Gastrocnemius medialis (tissue), 4 donors: Measurements from ENCODE around the gene TARP.

ENCODE experiments used
- ATAC-seq, 2 donors: fragments of 150-250 bp; one replicate each; pipeline ENCODE4 v1.9.1; 2016
- DNase-seq, 2 donors: peaks; one replicate each; pipeline ENCODE4 v3.0.0-alpha.2; 2019
- H3K27ac ChIP-seq, 4 donors: fragments of 200-600 bp; sonication (generic); 1 replicate in 1 of 4; 2 replicates in 3 of 4; pipeline ENCODE4 v1.5.1; 2016 to 2018; ENCODE audit warnings: mild to moderate bottlenecking in 2 of 4, moderate library complexity in 1 of 4
- H3K27me3 ChIP-seq, 3 donors: fragments of 200-600 bp; sonication (generic) in 2 of 3; 1 replicate in 1 of 3; 2 replicates in 2 of 3; pipeline versions ENCODE4 v1.5.1 to v1.6.0; 2016 to 2019; ENCODE audit warnings: mild to moderate bottlenecking in 1 of 3, moderate library complexity in 1 of 3
- H3K36me3 ChIP-seq, 2 donors: fragments of 200-600 bp; sonication (generic) in 1 of 2; one replicate each; pipeline ENCODE4 v1.5.1; 2017 to 2018
- H3K4me1 ChIP-seq, 2 donors: fragments of 200-600 bp; sonication (generic) in 1 of 2; one replicate each; pipeline ENCODE4 v1.5.1; 2016 to 2017; ENCODE audit warnings: mild to moderate bottlenecking in 2 of 2
- H3K4me3 ChIP-seq, 4 donors: fragments of 200-600 bp; sonication (generic) in 3 of 4; 1 replicate in 1 of 4; 2 replicates in 3 of 4; pipeline ENCODE4 v1.5.1; 2016 to 2019; ENCODE audit warnings: mild to moderate bottlenecking in 2 of 4
- H3K9me3 ChIP-seq, 3 donors: fragments of 200-600 bp; sonication (generic) in 2 of 3; 1 replicate in 1 of 3; 2 replicates in 2 of 3; pipeline ENCODE4 v1.5.1; 2016 to 2019
- CTCF ChIP-seq, 5 experiments: fragments of 450-650 bp in 3 of 5; fragments of 200-600 bp in 2 of 5; sonication (generic) in 2 of 5; IDR thresholded peaks in 4 of 5; conservative IDR thresholded peaks in 1 of 5; 1 replicate in 4 of 5; 2 replicates in 1 of 5; pipeline ENCODE4 v1.5.1; 2016 to 2019; ENCODE audit warnings: antibody characterized with exemption in 5 of 5, mild to moderate bottlenecking in 3 of 5, moderate library complexity in 3 of 5
- POLR2A ChIP-seq, 2 donors: fragments of 450-650 bp; IDR thresholded peaks; one replicate each; pipeline ENCODE4 v1.6.1; 2017; ENCODE audit warnings: antibody characterized with exemption in 2 of 2, mild to moderate bottlenecking in 2 of 2, moderate library complexity in 2 of 2
- in situ Hi-C, 4 donors: fragments of 200-750 bp; cut with MboI; loops; one replicate each; pipeline versions ENCODE4 v1.15.0 to v1.8.0; 2017; ENCODE audit warnings: low sequenced_read_pairs in 4 of 4
- intact Hi-C: fragments of 100-400 bp; cut with DNase I; formaldehyde crosslinking; loops from one replicate; pipeline ENCODE4 v1.15.1; 2023; ENCODE audit warnings: low total_unique reads

TARP gene

GRCh38 chr7:38281266-38281665 is 7.8 kb upstream of the TARP start:
- in situ Hi-C loops (no loop called here), intact Hi-C loops (no loop called here)
- DNase-seq (no peak), ATAC-seq (no peak)
- Histone ChIP-seq H3K4me1 (no peaks in the 10 kb centered on the region), H3K9me3 (no peaks in the 10 kb centered on the region), H3K4me3 (no peak overlapping the region), H3K27me3 (no peaks in the 10 kb centered on the region), H3K36me3 (no peaks in the 10 kb centered on the region), H3K27ac (no peak overlapping the region)
- no peak for TF ChIP-seq CTCF (IDR thresholded peaks at IDR 0.05 in 4 of 5, conservative IDR thresholded peaks at IDR 0.05 in 1 of 5)
- TF ChIP-seq POLR2A (IDR thresholded peaks at IDR 0.05) = no peak

DNA sequence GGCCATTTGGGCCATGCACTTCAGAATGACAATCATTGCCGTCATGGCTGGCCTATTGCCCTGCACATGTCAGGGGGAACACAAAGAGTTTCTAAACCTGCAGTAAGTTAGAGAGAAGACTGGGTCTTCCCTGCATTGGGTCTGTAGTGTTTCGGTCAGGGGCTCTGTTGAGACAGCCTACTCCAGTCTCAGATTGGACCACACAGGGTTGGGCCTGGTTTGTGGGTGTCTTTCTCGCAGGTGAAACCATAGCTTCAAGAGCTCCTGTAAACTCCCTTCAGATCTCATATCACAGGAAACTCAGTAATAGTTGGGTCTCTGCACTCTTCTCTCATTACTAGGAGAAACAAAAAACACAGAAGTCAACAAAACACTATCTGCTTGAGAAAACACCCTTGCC is 7.3 kb upstream of the TARP start:
- Histone ChIP-seq H3K9me3 (no peaks in the 10 kb centered on the region), H3K4me3 (no peak overlapping the region), H3K4me1 (no peaks in the 10 kb centered on the region), H3K27ac (no peak overlapping the region), H3K36me3 (no peaks in the 10 kb centered on the region), H3K27me3 (no peaks in the 10 kb centered on the region)
- DNase-seq (no peak), ATAC-seq (no peak)
- in situ Hi-C loops (no loop called here), intact Hi-C loops (no loop called here)
- TF ChIP-seq CTCF (IDR thresholded peaks at IDR 0.05 in 4 of 5, conservative IDR thresholded peaks at IDR 0.05 in 1 of 5) (no peak), POLR2A (IDR thresholded peaks at IDR 0.05) (no peak)

DNA sequence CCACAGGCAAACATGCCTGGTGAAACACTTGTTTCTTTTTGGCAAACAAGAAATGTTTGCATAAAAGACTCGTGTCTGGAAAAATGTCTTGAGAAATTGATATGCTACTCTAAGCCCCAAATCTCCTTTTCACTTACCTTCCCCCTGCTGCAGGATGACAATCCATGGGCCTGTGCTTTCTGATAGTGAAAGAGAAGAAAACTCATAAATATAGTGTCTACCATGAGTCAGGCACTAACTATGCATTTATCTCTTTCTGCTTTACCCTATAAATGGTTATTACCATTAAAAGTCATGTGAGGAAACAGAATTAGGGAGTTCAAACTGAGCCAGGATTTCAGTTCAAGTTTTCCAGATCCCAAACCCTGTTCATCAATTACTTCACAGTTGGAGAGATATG is 6.6 kb upstream of the TARP start:
- in situ Hi-C loops = no loop called here
- intact Hi-C loops = no loop called here
- no peak for DNase-seq
- Histone ChIP-seq H3K36me3 (no peaks in the 10 kb centered on the region), H3K4me1 (no peaks in the 10 kb centered on the region), H3K4me3 (no peak overlapping the region), H3K27ac (no peak overlapping the region), H3K9me3 (no peaks in the 10 kb centered on the region), H3K27me3 (no peaks in the 10 kb centered on the region)
- TF ChIP-seq CTCF (IDR thresholded peaks at IDR 0.05 in 4 of 5, conservative IDR thresholded peaks at IDR 0.05 in 1 of 5) = no peak
- no peak for TF ChIP-seq POLR2A (IDR thresholded peaks at IDR 0.05)
- no peak for ATAC-seq

DNA sequence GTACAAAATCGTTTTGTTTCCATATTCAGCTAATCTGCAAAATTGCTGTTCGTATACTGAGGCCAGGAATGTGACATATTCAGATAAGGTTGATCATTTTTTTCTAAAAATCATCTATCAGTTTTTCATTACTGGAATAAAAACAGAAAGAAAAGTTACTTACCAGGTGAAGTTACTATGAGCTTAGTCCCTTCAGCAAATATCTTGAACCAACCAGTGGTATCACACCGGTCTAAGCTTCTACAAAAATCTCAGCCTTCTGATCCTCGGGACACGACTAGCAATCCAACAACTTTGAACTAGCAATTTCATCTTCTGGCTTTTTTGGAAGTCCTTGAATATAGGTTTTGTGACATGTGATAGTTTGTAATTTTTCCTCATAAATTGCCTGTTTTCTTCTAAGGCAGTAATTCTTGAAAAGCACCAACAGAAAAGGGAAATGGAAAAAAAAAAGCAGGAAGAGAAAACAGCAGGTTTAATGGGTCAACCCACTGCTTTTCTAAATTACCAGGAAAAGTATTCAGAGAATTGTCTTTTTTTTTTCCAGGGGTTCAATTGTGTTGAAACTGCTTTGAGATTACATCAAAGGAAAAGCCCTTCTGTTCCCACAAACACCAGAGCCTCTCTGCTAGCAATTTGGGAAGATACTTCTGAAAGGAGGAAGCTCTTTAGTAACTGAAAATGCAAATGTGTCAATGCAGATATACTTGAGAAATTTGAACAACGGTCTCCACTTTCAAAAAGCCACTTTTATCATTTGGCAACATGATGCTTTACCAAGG is 2.9 kb upstream of the TARP start:
- intact Hi-C loops (no loop called here), in situ Hi-C loops (no loop called here)
- Histone ChIP-seq H3K36me3 (no peaks in the 10 kb centered on the region), H3K27ac (no peak overlapping the region), H3K27me3 (no peaks in the 10 kb centered on the region), H3K4me3 (no peak overlapping the region), H3K9me3 (no peaks in the 10 kb centered on the region), H3K4me1 (no peaks in the 10 kb centered on the region)
- DNase-seq (no peak), ATAC-seq (no peak)
- TF ChIP-seq POLR2A (IDR thresholded peaks at IDR 0.05) (no peak), CTCF (IDR thresholded peaks at IDR 0.05 in 4 of 5, conservative IDR thresholded peaks at IDR 0.05 in 1 of 5) (no peak)
